OCI-LY3 (cell line): ENCODE data around the gene NAV2.

Source experiments
- H2AFZ ChIP-seq: fragments of 200-600, 300-600 bp; shearing (Covaris generic); 2 replicates; pipeline ENCODE4 v1.6.0; 2014; ENCODE audit warnings: antibody characterized with exemption, low read depth, low read length
- H3K27ac ChIP-seq: fragments of 200-600, 300-600 bp; sonication (generic); 2 replicates; pipeline ENCODE4 v1.5.1; 2014; ENCODE audit warnings: mild to moderate bottlenecking, low read length, moderate library complexity, mixed read lengths
- H3K27me3 ChIP-seq: fragments of 200-600, 300-600 bp; sonication (generic); 2 replicates; pipeline ENCODE4 v1.6.1; 2014; ENCODE audit warnings: low read depth, low read length, mixed read lengths
- H3K36me3 ChIP-seq: fragments of 200-600, 300-600 bp; sonication (generic); replicated peaks from 2 replicates; pipeline ENCODE3; 2014; ENCODE audit warnings: low read depth, low read length, mixed read lengths
- H3K4me1 ChIP-seq: fragments of 300-600, 200-600 bp; sonication (generic); 2 replicates; pipeline ENCODE4 v1.6.1; 2014; ENCODE audit warnings: low read length, mixed read lengths
- H3K4me2 ChIP-seq: fragments of 200-600, 300-600 bp; sonication (generic); 2 replicates; pipeline ENCODE4 v1.6.1; 2014; ENCODE audit warnings: low read length, mixed read lengths
- H3K4me3 ChIP-seq: fragments of 300-600, 200-600 bp; sonication (generic); 2 replicates; pipeline ENCODE4 v1.5.1; 2014; ENCODE audit warnings: antibody characterized with exemption, mild to moderate bottlenecking, low read length, moderate library complexity
- H3K79me2 ChIP-seq: fragments of 300-600, 200-600 bp; shearing (Covaris generic); 2 replicates; pipeline ENCODE4 v1.6.1; 2014; ENCODE audit warnings: mild to moderate bottlenecking, low read length, mixed read lengths
- H3K9ac ChIP-seq: fragments of 300-600, 200-600 bp; shearing (Covaris generic); 2 replicates; pipeline ENCODE4 v1.6.0; 2014; ENCODE audit warnings: mild to moderate bottlenecking, low read length, moderate library complexity
- H3K9me3 ChIP-seq: fragments of 200-600, 300-600 bp; shearing (Covaris generic); 2 replicates; pipeline ENCODE4 v1.6.1; 2014; ENCODE audit warnings: low read length, mixed read lengths; ENCODE audit not compliant: insufficient read depth
- H4K20me1 ChIP-seq: fragments of 200-600, 300-600 bp; sonication (generic); 2 replicates; pipeline ENCODE4 v1.6.1; 2016; ENCODE audit warnings: low read length, mixed read lengths; ENCODE audit not compliant: insufficient read depth
- CTCF ChIP-seq: fragments of 200-600, 300-600 bp; sonication (generic); IDR thresholded peaks from 2 replicates; pipeline ENCODE4 v1.5.1; 2014; ENCODE audit warnings: antibody characterized with exemption, low read length, low read depth
- EZH2phosphoT487 ChIP-seq: fragments of 200-600 bp; shearing (Covaris generic); IDR thresholded peaks from 2 replicates; pipeline ENCODE4 v1.6.1; 2018; ENCODE audit warnings: antibody characterized with exemption, mixed run types, low read depth

Gene NAV2

GRCh38 chr11:20159466-20160381 lies 447.1 kb downstream of the NAV2 start:
- H3K4me3 ChIP-seq = no peak overlapping the region
- H3K79me2 ChIP-seq = no peaks in the 10 kb centered on the region
- H3K27me3 ChIP-seq = 0 out of 2 replicates have a peak, but pooled peaks cover under 1% of the 10 kb centered on the region
- H3K4me2 ChIP-seq = no peak overlapping the region
- no peaks in the 10 kb centered on the region for H3K9me3 ChIP-seq
- H3K9ac ChIP-seq = no peak overlapping the region
- no peak overlapping the region for H3K27ac ChIP-seq
- TF ChIP-seq CTCF (no peak), EZH2phosphoT487 (no peak)
- no peaks in the 10 kb centered on the region for H3K36me3 ChIP-seq
- no peaks in the 10 kb centered on the region for H4K20me1 ChIP-seq
- H2AFZ ChIP-seq = no peak overlapping the region
- no peaks in the 10 kb centered on the region for H3K4me1 ChIP-seq

GRCh38 chr11:20160425-20161229 lies 448.0 kb downstream of the NAV2 start, which contains the start of gene DBX1:
Gene DBX1 (minus strand): TSS chr11:20160475. CDS start chr11:20160324, 151 bp downstream.
- no peaks in the 10 kb centered on the region for H3K36me3 ChIP-seq
- H3K4me2 ChIP-seq = no peak within 1 kb of the TSS
- H3K79me2 ChIP-seq = no peaks in the 10 kb centered on the region
- H3K4me3 ChIP-seq = no peak within 1 kb of the TSS
- TF ChIP-seq EZH2phosphoT487 (no peak), CTCF (no peak)
- no peak within 1 kb of the TSS for H2AFZ ChIP-seq
- H4K20me1 ChIP-seq = no peaks in the 10 kb centered on the region
- no peak within 1 kb of the TSS for H3K9ac ChIP-seq
- no peak within 1 kb of the TSS for H3K27ac ChIP-seq
- no peaks in the 10 kb centered on the region for H3K9me3 ChIP-seq
- no peaks in the 10 kb centered on the region for H3K27me3 ChIP-seq
- H3K4me1 ChIP-seq = no peaks in the 10 kb centered on the region

DNA sequence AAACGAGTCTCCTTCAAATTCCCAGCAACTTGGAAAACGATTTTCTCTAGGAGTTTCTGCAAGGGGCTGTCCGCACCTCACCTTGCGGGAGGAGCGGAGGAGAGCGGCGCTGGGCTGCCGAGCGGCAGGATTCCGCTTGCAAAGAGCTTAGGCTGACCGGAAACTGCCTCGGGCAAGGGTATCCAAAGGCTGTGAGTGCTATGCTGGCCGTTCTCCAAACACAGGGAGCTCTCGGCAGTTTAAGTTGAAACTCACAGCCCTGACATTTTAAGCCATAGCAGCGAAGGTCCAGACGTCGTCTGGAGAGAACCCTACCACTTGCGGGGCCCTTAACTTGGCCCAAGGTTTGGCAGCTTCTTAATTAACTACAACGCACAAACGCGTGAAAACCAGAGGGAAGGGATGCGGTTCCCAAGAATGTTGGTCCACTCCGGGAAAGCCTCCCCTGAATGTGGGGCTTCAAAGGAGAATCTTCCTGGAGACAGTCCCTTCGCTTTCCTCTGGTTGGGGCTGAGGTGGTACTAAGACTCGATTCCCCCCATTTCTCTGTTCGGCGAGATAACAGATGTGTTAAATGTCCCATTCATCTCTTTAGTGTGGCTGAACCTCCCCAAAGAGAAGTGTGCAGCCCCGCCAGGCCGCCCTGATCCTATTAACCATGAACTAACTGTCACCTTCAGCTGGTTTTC lies 448.7 kb downstream of the NAV2 start:
- no peak overlapping the region for H2AFZ ChIP-seq
- no peak overlapping the region for H3K4me3 ChIP-seq
- H3K4me1 ChIP-seq = no peaks in the 10 kb centered on the region
- no peaks in the 10 kb centered on the region for H3K27me3 ChIP-seq
- no peaks in the 10 kb centered on the region for H4K20me1 ChIP-seq
- H3K9ac ChIP-seq = no peak overlapping the region
- no peaks in the 10 kb centered on the region for H3K36me3 ChIP-seq
- no peak overlapping the region for H3K4me2 ChIP-seq
- no peak for TF ChIP-seq EZH2phosphoT487
- no peak for TF ChIP-seq CTCF
- H3K9me3 ChIP-seq = no peaks in the 10 kb centered on the region
- H3K27ac ChIP-seq = no peak overlapping the region
- no peaks in the 10 kb centered on the region for H3K79me2 ChIP-seq
